Kidney capillary endothelial cell (primary cell): ENCODE measurements around the gene LDLRAD3.

ENCODE experiments used
- DNase-seq: peaks from one replicate; pipeline ENCODE4 v3.0.0-alpha.2; 2018; ENCODE audit warnings: low spot score

The LDLRAD3 gene

GRCh38 chr11:36240173-36240572 lies 296.3 kb downstream of the LDLRAD3 start:
- DNase-seq: no peak

GRCh38 chr11:36240801-36241200 lies 296.9 kb downstream of the LDLRAD3 start:
- no peak for DNase-seq

GRCh38 chr11:36241497-36241896 lies 297.6 kb downstream of the LDLRAD3 start:
- no peak for DNase-seq

- no peak for DNase-seq
These were observed 299.8 kb downstream of the LDLRAD3 start for GRCh38 chr11:36243641-36244040.

GRCh38 chr11:36247493-36247892 lies 303.6 kb downstream of the LDLRAD3 start:
- no peak for DNase-seq

- no peak for DNase-seq
These were observed 304.6 kb downstream of the LDLRAD3 start for GRCh38 chr11:36248436-36248835.

- no peak for DNase-seq
These were observed 305.4 kb downstream of the LDLRAD3 start for GRCh38 chr11:36249246-36249645.

- DNase-seq: no peak
These were observed 308.0 kb downstream of the LDLRAD3 start for GRCh38 chr11:36251823-36252222.

- no peak for DNase-seq
These were observed 309.4 kb downstream of the LDLRAD3 start for GRCh38 chr11:36253238-36253637.

- no peak for DNase-seq
These were observed 310.9 kb downstream of the LDLRAD3 start for GRCh38 chr11:36254713-36255112.

GRCh38 chr11:36257351-36257750 lies 313.5 kb downstream of the LDLRAD3 start:
- no peak for DNase-seq

- peak; percentile 63 for DNase-seq
These were observed 315.0 kb downstream of the LDLRAD3 start for GRCh38 chr11:36258730-36259360.

- no peak for DNase-seq
These were observed 317.2 kb downstream of the LDLRAD3 start for GRCh38 chr11:36261094-36261493.

GRCh38 chr11:36264011-36264972 lies 320.4 kb downstream of the LDLRAD3 start:
- no peak for DNase-seq

- DNase-seq: no peak
These were observed 321.1 kb downstream of the LDLRAD3 start for GRCh38 chr11:36264973-36265344.

- peak; percentile 29 for DNase-seq
These were observed 322.1 kb downstream of the LDLRAD3 start for GRCh38 chr11:36265793-36266628.

GRCh38 chr11:36266767-36267166 lies 322.9 kb downstream of the LDLRAD3 start:
- DNase-seq: no peak

GRCh38 chr11:36268337-36268985 lies 324.6 kb downstream of the LDLRAD3 start:
- DNase-seq: no peak

- DNase-seq: no peak
These were observed 326.8 kb downstream of the LDLRAD3 start for GRCh38 chr11:36270701-36271100.

GRCh38 chr11:36271794-36272407 lies 328.0 kb downstream of the LDLRAD3 start:
- DNase-seq: no peak

- no peak for DNase-seq
These were observed 329.2 kb downstream of the LDLRAD3 start for GRCh38 chr11:36273110-36273509.
